Right hindlimb (tissue), 1 donor: ENCODE data around the gene FAF1.

Experiments
- DNase-seq: peaks from one replicate; pipeline ENCODE4 v3.0.0-alpha.2; 2018

Gene FAF1

DNA sequence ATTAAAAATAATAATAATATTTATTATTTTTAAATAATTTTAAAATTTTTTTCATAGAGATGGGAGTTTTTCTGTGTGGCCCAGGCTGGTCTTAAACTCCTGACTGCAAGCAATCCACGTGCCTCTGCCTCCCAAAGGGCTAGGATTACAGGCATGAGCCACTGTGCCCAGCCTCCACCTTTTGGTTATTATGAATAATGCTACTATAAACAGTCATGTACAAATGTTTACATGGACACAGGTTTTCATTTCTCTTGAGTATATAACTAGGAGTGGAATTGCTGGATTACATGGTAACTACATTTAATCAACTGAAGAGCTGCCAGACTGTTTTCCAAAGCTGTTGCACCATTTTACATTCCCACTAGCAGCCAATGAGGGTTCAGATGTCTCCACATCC is 433.6 kb downstream of the FAF1 start:
- no peak for DNase-seq

DNA sequence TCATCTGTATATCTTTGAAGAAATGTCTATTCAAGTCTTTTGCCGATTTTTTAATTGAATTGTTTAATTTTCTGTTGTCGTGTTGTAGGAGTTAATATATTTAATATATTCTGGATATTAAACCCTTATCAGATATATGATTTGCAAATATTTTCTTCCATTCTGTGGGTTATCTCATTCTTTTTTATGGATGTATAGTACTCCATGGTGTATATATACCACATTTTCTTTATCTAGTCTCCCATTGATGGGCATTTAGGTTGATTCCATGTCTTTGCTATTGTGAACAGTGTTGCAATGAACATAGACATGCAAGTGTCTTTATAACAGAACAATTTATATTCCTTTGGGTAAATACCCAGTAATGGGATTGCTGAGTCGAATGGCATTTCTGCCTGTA is 436.5 kb downstream of the FAF1 start:
- no peak for DNase-seq

DNA sequence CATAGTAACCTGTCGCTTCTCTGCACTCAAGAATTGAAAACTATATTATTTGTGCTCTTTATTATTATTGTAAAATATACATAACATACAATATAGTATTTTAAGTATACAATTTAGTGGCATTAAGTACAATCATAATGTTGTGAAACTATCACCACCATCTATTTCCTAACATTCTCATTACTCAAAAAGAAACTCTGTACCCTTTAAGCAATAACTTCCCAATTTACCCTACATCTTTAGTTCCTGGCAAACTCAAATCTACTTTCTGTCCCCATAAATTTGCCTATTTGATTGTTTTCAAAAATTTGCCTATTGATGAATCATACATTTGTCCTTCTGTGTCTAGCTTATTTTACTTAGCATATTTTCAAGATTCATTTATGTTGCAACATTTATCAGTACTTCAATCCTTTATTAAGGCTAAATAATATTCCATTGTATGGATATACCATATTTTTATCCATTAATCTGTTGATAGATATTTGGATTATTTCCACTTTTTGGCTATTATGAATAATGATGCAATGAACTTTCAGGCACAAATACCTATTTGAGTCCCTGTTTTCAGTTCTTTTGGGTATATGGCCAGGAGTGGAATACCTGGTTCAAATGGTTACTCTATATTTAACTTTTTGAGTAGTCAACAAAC is 437.2 kb downstream of the FAF1 start:
- no peak for DNase-seq

DNA sequence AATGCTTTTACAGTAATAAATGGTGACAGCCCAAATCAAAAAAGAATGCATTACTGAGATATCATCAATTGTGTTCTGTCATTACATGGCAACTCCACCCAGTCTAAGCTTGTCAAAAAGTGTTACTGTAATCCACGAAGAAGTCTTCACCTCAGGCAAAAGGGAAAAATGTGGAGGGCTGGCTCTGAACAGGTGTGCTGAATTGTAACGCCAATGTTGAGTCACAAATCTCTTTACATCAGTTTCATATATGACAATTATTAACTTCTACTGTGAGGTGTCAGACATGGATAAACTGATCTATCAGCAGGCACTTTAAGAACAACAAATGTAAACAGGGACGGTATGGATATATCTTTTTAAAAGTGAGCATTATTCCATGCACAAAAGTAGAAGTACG is 438.4 kb downstream of the FAF1 start:
- no peak for DNase-seq

DNA sequence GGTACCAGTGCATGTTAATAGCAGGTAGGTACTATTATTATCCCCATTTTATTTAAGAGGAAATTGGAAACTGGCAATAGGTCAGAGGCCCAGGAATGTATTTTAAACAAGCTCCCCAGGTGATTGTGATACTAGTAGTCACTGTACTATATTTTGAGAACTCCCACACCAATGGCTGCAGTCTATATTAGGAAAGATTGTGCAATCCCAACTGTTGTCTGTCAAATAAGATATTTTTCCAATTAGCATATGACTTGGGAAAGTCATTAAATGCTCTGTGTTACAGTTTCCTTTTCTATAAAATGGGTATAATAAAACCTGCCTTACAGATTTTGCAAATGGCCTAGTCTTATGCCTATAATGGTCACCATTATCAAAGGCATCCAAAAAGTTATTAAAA is 442.6 kb downstream of the FAF1 start:
- DNase-seq = no peak

DNA sequence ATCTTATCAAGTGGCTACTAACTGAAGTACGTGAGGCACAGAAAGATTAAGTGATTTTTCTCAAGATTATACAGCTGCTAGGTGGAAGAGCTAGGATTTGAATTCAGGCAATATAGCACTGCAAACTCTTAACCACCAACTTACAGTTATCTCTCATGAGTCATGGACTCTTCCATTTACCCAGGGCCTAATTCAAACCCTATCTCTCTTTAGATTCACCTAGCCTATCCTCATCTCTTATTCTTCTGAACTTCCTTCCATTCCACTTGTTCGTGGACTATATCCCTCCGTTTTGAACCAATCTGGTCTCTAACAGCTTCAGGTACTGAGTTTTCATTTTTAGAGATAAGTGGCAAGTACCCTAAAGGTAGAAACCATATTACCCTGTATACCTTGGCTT is 444.0 kb downstream of the FAF1 start:
- no peak for DNase-seq

DNA sequence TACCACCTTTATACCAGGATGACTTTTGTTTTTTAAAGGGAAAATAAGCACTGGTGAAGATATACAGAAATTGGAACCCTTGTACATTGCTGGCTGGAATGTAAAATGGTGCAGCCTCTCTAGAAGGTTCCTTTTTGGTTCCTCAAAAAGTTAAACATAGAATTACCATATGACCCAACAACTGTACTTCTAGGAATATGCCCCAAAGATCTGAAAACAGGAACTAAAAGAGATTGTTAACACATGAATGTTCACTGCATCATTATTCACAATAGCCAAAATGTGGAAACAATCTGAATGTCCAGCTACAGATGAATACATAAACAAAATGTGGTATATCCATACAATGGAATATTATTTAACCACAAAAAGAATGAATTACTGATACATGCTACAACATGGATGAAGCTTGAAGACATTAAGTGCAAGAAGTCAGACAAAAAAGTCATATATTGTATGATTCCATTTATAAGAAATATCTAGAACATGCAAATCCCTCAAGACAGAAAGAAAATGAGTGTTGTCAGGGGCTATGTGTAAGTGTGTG is 452.0 kb downstream of the FAF1 start:
- DNase-seq = no peak

DNA sequence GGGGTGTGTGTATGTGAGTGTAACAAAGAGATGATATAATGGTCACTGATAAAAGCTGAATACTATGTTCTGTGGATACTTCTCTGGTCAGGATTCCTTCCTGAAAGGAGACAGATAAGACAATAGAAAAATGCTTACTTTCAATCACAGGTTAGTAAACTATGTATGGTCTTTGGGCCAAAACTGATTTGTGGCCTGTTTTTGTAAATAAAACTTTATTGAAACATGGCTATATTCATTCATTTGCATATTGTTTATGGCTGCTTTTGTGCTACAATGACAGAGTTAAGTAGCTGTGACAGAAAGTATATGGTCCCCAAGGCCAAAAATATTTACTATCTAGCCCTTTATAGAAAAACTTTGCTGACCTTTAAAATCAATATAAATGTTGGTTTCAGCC is 454.6 kb downstream of the FAF1 start:
- no peak for DNase-seq

DNA sequence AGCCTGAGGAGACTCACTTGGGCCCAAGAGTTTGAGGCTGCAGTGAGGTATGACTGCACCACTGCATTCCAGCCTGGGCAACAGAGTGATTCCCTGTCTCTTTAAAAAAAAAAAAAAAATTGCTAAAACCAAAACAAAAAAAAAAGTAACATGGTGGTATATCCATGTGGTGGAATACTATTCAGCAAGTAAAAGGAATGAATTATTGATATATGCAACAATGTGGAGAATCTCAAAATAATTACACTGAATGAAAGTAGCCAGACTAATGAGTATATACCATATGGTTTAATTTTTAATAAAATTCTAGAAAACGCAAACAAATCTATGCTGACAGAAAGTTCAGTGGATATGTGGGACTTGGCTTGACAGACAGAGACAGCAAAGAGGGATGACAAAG is 456.6 kb downstream of the FAF1 start:
- no peak for DNase-seq

DNA sequence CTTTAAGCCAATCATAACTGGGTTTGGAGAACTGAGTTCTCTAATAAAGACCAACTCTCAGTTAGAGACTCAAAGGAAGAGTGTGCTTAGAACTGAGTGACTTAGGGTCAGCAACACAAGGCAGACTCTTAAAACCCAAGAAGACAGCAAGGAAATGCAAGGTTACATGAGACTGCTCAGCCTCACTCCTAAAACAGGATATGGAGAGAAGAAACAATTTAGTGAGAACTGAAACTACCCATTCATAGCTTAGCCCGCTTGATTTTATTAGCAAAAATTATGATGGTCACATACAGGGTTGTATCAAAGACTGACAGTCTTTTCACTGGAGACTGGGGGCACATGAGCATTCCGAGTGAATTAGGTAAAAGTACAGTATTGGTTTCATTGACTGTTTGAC is 457.9 kb downstream of the FAF1 start:
- DNase-seq = no peak

DNA sequence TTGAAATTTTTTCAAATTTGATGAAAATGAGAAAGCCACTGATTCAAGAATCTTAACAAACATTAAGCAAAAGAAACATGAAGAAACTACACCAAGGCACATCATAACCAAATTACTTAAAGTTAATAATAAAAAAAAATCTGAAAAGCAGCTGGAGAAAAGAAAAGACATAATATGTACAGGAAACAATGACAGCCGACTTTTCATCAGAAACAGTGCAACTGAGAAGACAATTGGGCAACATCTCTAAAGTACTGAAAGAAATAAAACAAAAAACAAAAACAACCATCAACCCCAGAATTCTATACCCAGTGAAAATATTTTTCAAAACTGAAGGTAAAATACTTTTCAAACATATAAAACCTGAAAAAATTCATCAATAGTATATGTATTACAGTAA is 463.1 kb downstream of the FAF1 start:
- no peak for DNase-seq

DNA sequence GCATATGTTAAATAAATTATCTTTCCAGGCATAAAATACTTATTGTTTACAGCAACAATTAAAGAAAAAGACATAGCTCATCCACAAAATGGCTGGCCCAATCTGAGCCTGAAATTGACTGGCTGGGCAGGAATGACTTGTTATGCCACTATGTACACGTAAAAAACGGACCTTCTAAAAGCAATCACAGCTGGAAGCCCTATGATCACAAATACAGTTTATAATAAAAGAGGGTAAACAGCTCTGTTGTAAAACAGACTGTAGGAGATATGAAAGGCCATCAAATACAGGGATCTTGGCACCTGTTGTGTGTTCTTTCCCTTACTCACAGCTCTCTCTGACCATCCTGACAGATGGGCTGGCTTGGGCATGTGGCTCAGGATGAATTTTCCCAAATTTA is 466.4 kb downstream of the FAF1 start:
- no peak for DNase-seq

DNA sequence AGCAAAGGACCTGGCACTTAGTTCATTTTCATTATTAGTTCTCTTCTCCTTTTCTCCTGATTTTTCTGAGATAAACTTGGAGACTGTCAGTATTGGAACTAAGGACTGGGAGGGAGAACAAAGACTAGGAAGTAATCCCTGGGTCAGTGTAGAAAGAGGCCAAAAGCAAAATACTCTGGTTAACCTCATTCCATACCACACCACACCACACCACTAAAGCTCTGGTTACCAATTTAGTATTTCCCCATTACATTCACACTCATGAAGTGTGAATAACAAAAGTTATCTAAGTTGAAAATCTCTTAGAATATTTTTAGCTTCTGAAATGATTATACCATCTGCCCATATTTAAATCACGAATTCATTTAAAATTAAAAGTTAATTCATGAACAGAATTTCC is 467.9 kb downstream of the FAF1 start:
- DNase-seq = no peak

DNA sequence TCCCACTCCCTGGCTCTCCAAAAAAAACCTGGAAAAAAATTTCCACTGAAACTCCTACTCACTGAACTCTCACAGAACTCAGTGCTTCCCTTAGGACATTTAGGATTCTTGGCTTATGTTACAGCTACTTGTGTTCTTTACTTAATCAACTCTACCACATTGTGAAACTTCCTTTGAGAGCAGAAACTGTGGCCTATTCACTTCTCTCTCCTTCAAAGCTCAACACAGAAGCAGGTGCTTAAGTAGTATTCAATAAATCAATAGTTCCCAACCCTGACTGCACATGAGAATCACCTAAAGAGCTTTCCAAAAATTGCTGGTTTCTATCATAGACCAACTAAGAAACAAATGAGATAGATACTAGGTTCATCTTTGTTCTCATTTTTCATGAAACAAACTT is 468.9 kb downstream of the FAF1 start:
- DNase-seq = no peak

DNA sequence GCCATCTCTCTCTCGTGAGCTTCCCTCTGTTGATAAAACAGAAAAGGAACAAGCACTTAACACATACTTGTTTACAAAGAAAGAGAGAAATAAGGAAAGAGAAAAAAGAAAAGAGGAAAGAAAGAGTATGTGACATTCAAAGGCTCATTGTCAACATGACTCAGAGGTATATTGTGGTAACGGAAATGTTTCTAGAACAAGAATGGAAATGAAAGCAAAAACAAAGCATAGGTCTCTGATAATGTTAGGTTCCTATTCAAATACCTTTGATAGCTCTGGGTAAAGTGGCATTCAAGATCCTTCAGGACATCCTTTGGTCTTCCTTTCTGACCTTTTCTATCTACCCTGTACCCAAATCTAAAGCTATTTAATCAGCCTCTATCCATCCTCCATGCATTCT is 469.4 kb downstream of the FAF1 start:
- DNase-seq = no peak

DNA sequence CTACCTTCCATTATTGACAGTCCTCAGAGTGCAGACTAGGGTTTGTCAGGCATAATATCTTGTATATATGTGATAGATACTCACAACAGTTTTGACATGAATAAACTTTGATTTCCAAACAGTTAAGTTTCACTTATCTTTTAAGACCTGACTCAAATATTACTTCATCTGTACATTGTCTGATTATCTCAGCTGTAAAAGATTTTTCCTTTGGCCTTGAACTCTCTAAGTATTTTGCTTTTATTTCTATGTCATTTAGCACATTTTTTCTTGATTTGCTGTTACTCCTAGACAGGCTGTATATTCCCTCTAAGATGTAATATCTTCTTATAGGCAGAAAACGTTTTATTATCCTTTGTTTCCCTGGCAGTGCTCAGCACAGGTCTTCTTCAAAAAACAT is 471.2 kb downstream of the FAF1 start:
- no peak for DNase-seq

DNA sequence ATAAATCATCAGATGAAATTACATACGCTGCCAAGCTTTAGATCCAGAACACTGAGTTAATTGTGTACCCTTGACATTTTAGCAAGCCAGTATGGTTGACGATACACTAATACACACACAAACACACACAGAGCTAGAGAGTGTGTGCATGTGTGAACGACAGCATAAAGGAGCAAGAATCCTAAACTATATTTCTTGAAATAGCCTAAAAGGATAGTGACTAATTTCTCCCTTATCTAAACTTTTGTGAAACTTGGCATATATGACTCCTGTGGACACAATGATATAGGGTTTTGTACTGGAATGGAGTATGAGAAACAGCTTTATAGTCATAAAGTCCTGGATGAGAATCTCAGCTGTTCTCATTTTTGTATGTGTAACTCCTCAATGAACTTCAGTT is 471.7 kb downstream of the FAF1 start:
- DNase-seq = no peak

DNA sequence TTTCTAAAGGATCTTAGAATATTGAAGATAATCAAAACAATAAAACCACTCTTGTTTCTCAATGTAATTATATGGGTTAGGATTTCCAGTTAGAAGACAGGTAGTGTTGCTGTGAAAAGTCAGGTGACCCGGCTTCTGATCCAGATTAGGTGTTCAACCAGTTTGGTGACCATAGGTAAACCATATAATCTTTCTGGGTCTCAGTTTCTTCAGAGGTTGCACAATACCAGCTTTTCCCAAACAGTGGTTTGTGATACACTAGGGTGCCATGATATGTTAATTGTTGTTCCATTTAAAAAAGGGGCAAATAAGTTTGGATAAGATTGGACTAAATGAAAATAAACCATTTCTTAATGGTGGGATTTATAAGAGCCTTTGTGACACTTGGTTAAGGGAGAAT is 472.3 kb downstream of the FAF1 start:
- DNase-seq = no peak

DNA sequence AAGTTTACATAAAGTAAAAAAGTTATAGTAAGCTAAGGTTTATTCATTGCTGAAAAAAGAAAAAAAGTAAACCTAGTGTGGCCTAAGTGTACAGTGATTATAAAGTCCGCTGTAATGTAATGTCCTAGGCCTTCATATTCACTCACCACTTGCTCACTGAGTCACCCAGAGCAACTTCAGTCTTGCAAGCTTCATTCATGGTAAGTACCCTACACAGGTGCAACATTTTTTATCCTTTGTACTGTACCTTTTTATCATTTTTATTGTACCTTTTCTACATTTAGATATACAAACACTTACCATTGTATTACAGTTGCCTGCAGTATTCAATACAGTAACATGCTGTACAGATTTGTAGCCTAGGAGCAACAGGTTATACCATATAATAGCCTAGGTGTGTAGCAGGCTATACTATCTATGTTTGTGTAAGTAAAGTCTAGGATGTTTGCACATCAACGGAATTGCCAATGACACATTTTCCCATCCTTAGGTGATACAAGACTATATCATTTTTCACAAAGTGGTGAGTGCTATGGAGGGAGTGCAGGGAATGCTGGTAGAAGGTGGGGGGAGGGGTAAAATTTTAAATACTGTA is 478.8 kb downstream of the FAF1 start:
- no peak for DNase-seq

DNA sequence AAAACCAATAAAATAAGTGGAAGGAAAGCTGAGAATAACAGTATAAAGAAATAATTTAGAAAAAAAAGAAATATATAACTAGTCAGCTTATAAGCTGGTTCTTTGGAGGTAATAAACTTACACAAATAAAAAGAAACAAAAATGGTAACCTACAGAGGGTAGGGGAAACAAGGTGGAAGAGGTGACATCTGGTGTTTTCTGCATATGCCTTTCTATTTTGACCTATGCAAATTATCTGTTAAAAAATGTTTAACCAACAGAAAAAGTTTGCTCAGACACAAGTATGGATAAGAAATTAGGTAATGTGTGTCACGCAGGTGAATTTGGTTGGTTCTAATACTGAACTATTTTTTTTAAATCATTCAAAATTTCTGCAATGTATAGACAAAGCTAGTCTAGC is 483.3 kb downstream of the FAF1 start:
- DNase-seq = no peak

DNA sequence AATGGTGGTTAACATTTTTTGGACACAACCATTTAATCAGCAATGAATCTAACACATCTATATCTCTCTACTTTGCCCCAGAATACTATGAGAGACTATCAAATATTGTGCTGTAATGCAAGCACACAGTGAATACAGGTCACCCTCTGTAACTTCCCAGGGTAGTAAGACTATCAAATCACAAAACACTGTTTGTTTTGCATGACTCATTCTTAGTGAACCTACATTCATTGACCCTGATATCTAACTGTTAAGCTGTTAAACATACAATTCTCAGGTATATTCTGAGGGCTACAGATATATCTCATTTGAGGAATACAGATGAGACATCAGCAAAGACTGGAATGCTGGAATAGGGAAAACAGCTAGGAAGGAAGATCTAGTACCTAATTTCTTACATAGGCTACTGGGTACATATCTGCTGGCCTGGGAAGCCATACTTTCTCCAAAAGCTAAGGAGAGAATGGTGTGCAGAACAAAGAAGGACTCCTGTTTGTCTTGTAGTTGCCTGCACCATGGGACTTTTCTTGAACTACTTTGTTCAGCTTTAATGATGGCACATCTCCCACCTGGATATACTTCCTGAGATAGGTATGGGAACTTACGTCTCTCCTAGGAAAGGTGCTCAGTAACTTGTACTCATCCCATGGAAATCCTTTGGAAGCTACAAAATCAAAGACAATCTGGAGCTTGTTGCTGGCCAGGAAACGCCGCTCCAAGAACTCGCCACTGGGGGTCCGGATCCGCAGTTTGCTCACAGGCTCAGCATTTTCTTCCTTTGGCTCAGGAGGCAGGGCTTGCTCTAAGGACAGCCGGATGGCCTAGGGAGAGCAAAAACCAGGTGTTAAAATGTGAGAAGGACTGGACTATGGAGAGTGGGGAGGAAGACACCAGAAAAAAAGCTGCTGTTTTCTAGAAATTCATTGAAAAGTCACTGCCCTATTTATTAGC is 484.9 kb downstream of the FAF1 start:
- no peak for DNase-seq

DNA sequence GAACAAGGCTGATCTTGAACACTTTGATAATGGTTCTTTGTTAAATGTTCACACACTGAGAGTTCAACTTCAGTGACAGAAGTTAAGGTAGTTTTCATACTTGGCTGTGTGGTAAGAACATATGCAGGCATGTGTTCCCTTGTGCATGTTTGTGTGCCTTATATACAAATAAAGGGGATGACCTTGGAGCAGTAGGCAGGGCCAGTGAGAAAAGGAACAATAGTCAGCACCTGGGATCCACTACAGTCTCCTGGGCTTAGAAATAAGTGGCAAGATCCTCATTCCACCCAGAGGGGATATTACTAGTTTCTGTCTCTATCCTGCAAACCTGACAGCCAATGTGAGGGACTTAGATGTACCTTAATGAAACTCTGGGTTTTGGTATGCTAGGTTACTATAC is 486.6 kb downstream of the FAF1 start:
- no peak for DNase-seq

DNA sequence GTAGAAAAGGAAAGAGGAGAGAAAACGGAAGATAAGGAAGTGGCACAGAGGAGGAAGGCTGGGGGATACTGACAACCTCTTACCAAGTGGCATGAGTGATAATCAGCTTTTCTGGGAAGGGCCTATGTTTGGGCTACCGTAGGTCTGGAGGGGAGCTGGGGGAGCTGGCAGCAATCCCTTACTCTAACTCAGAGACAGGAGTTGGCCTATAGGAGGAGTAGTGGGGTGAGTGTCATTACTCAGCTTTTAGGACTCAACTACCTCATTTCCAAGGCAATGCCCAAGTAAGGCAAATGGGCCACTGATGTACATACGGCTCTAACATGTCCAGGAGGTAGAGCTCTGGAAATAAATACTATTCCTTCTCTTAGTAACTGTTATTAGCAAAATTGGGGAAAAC is 488.1 kb downstream of the FAF1 start:
- no peak for DNase-seq

DNA sequence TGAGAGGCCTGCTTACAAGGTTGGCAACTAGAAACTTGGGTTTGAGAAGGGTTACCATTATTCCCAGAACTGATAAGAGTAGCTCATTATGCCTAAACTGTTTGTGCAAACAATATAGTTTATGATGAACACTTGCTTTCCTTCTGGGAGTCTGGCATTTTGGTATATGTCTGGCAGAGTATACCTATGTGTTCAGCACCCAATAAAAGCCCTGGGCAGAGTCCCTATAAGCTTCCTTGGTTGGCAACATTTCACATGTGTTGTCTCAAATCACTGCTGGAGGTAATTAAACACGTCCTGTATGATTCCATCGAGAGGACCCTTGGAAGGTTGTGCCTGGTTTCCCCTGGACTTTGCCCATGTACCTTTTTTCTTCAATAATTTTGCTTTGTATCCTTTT is 497.1 kb downstream of the FAF1 start:
- DNase-seq = no peak
